K562 (cell line): ENCODE data around the gene SYT1. TPM values are rescaled to one million over a fixed set of nuclear protein-coding genes. Genes with fewer than 3 reads are reported as not detected.
A peak's percentile ranks its signal among the peaks of the same experiment; 100 is the strongest.

ENCODE experiments used
- ATAC-seq: fragments of 200-7000 bp; cut with Tn5 transposase; 3 replicates; pipeline ENCODE4 v1.9.1; 2020; ENCODE audit warnings: moderate library complexity
- BruUV-seq: library from RNA; stranded (reverse); fragments of 400-500 nt; replicated peaks from 2 replicates; lab custom pipeline; 2021; lab: Mats Ljungman, UMichigan
- CTCF ChIA-PET: fragments of 300-600 bp; formaldehyde crosslinking; extraction: SDS; loops from one replicate; lab custom pipeline; 2021; ENCODE audit warnings: low intra/inter-chr PET ratio; lab: Yijun Ruan, JAX
- POLR2A ChIA-PET: fragments of 300-600, 350-650 bp; sonication (Branson Sonifier 250); formaldehyde crosslinking; extraction: SDS; loops from one replicate; lab custom pipeline; 2021; ENCODE audit warnings: antibody characterized with exemption, inconsistent platforms; lab: Yijun Ruan, JAX
- DNase-seq, 4 experiments: peaks; one replicate each; pipeline versions ENCODE4 v3.0.0 to v3.0.0-alpha.2; 2011 to 2018; ENCODE audit warnings: low spot score in 3 of 4, mixed read lengths in 3 of 4; ENCODE audit errors: extremely low read depth in 1 of 4
- FAIRE-seq: peaks from 2 replicates; lab custom pipeline; 2011; peaks lifted over from hg19 to GRCh38; lab: Jason Lieb, UNC
- H2AFZ ChIP-seq: 2 replicates; pipeline ENCODE4 v1.6.0; 2011; ENCODE audit warnings: low read depth, low read length, control low read depth, inconsistent platforms
- H3K27ac ChIP-seq: fragments of 200-600 bp; 3 replicates; pipeline ENCODE4 v1.8.0; 2011; ENCODE audit warnings: low read depth, mild to moderate bottlenecking, control low read depth, inconsistent platforms, low read length, moderate library complexity, mixed read lengths; ENCODE audit errors: extremely low read depth
- H3K27me3 ChIP-seq, 2 experiments: fragments of 300-600 bp in 1 of 2; 2 replicates in 1 of 2; 3 replicates in 1 of 2; pipeline versions ENCODE4 v1.6.0 to v1.8.0; 2011; ENCODE audit warnings: inconsistent platforms in 2 of 2, low read length in 2 of 2, mild to moderate bottlenecking in 1 of 2, mixed read lengths in 1 of 2, moderate library complexity in 1 of 2; ENCODE audit not compliant: control insufficient read depth in 2 of 2, insufficient read depth in 2 of 2
- H3K36me3 ChIP-seq: fragments of 300-600 bp; 3 replicates; pipeline ENCODE4 v1.8.0; 2011; ENCODE audit warnings: mild to moderate bottlenecking, low read length, inconsistent platforms; ENCODE audit not compliant: control insufficient read depth, insufficient read depth
- H3K4me1 ChIP-seq, 2 experiments: fragments of 200-600 bp in 1 of 2; replicated peaks in 1 of 2; 2 replicates in 1 of 2; 3 replicates in 1 of 2; pipeline versions ENCODE4 v1.5.1 to v1.8.0; 2011; ENCODE audit warnings: inconsistent platforms in 2 of 2, low read length in 2 of 2, mild to moderate bottlenecking in 1 of 2, mixed read lengths in 1 of 2, moderate library complexity in 1 of 2; ENCODE audit not compliant: control insufficient read depth in 2 of 2, insufficient read depth in 2 of 2
- H3K4me2 ChIP-seq: 2 replicates; pipeline ENCODE4 v1.6.1; 2011; ENCODE audit warnings: low read length, control low read depth, inconsistent platforms, mixed read lengths; ENCODE audit not compliant: insufficient read depth
- H3K4me3 ChIP-seq: fragments of 200-600 bp; sonication (generic), shearing (Covaris generic); 2 replicates; pipeline ENCODE4 v1.5.1; 2016; ENCODE audit warnings: control low read depth, inconsistent platforms
- H3K79me2 ChIP-seq: fragments of 200-600 bp; 3 replicates; pipeline ENCODE4 v1.8.0; 2011; ENCODE audit warnings: low read length, inconsistent platforms; ENCODE audit not compliant: control insufficient read depth, insufficient read depth
- H3K9ac ChIP-seq, 2 experiments: 2 replicates each; pipeline versions ENCODE4 v1.6.0 to v1.6.1; 2011; ENCODE audit warnings: low read depth in 2 of 2, low read length in 2 of 2, control low read depth in 1 of 2, inconsistent platforms in 1 of 2, mild to moderate bottlenecking in 1 of 2, mixed read lengths in 1 of 2; ENCODE audit not compliant: insufficient read depth in 1 of 2
- H3K9me1 ChIP-seq: one replicate; pipeline ENCODE4 v1.6.0; 2011; ENCODE audit warnings: inconsistent platforms, mild to moderate bottlenecking, low read length, moderate library complexity; ENCODE audit not compliant: control insufficient read depth, insufficient read depth
- H3K9me3 ChIP-seq: replicated peaks from 2 replicates; pipeline ENCODE4 v1.5.1; 2011; ENCODE audit warnings: low read depth, low read length, inconsistent platforms; ENCODE audit not compliant: control insufficient read depth, insufficient read depth
- H4K20me1 ChIP-seq: replicated peaks from 2 replicates; pipeline ENCODE4 v1.6.1; 2011; ENCODE audit warnings: low read length, inconsistent platforms, mixed read lengths; ENCODE audit not compliant: control insufficient read depth, insufficient read depth
- ZNF212 ChIP-seq: fragments of 450-650 bp; formaldehyde crosslinking; IDR thresholded peaks from 2 replicates; pipeline ENCODE4 v1.4.0; 2020; ENCODE audit warnings: mild to moderate bottlenecking
- WGBS: fragments of 100-300 bp; shearing (Covaris generic); methylation state at CpG from one replicate; pipeline ENCODE4 v1.1.6; 2016; ENCODE audit warnings: low coverage, mixed read lengths; ENCODE audit not compliant: insufficient coverage; ENCODE audit errors: missing lambda C conversion rate; 5-methylcytosine and 5-hydroxymethylcytosine counted together
- in situ Hi-C: fragments of 300-500 bp; cut with MboI; formaldehyde crosslinking; loops from 4 replicates; pipeline ENCODE4 v1.15.0; 2018; ENCODE audit warnings: inconsistent platforms, mixed read lengths
- intact Hi-C: fragments of 100-400 bp; cut with micrococcal nuclease; formaldehyde crosslinking; loops from 2 replicates; pipeline ENCODE4 v1.14.2; 2022
- polyA plus RNA-seq, 8 experiments: library from polyadenylated mRNA; depleted of rRNA in 4 of 8; stranded (reverse) in 5 of 8; unstranded in 3 of 8; fragments of >200 nt; fragmentation: Nextera tagmentation in 2 of 8; fragmentation: Illumina TruSeq in 1 of 8; extraction: Ambion mirVana in 2 of 8; extraction: Trizol in 1 of 8; gene quantifications; 2 replicates each; pipeline versions ENCODE4 v1.2.1 to v1.2.3, GENCODE V29; 2011 to 2014; ENCODE audit warnings: inconsistent platforms in 1 of 8, missing spikeins in 1 of 8
- total RNA-seq, 7 experiments: library from RNA; depleted of rRNA in 6 of 7; stranded (reverse); fragments of >200 nt in 6 of 7; fragmentation: Illumina TruSeq in 2 of 7; extraction: Trizol in 2 of 7; gene quantifications; 2 replicates each; pipeline versions ENCODE4 v1.2.1 to v1.2.3, GENCODE V29; 2011 to 2021; ENCODE audit warnings: low replicate concordance in 1 of 7
- TF ChIP-seq, protein P1 (sequence below): fragments of 250-450 bp; sonication (Bioruptor Pico); IDR thresholded peaks from 2 replicates; pipeline ENCODE4 v1.8.0; 2022; ENCODE audit warnings: moderate library complexity, mild to moderate bottlenecking, inconsistent platforms
- TF ChIP-seq, protein P2 (sequence below): sonication (generic); formaldehyde crosslinking; IDR thresholded peaks from 2 replicates; pipeline ENCODE4 v1.8.1; 2023; ENCODE audit warnings: mild to moderate bottlenecking, missing genetic modification reagents
- TF ChIP-seq, protein P3 (sequence below): fragments of 250-450 bp; sonication (Bioruptor Pico); IDR thresholded peaks from 2 replicates; pipeline ENCODE4 v1.5.0; 2021

Gene SYT1
- total and polyA plus RNA-seq, 9 of the 15 experiments (the other 6 are each of a cell fraction or from before 2014, with no cell fraction given): 0.03 to 0.13 (median 0.07) TPM; not detected in 4

DNA sequence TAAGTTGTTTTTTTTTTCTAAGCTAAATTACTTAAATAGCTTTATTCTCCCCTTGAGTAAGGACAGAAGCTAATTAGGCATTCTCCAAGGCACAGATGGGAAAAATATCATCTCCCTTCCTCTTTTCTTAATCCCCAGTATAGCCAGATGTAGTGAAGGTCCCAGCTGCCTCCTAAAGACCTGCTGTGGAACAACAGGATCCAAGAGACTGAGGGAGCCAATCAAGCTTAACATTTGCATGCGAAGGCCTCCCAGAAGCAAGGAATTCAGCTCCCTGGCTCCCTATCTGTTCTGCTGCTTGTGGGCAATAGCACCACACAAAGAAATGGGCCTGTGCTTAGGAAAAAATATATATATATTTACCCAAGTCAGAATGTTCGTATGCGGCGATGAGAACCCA lies 255.2 kb downstream of the SYT1 start (continued):
- TF ChIP-seq, protein P1, sequence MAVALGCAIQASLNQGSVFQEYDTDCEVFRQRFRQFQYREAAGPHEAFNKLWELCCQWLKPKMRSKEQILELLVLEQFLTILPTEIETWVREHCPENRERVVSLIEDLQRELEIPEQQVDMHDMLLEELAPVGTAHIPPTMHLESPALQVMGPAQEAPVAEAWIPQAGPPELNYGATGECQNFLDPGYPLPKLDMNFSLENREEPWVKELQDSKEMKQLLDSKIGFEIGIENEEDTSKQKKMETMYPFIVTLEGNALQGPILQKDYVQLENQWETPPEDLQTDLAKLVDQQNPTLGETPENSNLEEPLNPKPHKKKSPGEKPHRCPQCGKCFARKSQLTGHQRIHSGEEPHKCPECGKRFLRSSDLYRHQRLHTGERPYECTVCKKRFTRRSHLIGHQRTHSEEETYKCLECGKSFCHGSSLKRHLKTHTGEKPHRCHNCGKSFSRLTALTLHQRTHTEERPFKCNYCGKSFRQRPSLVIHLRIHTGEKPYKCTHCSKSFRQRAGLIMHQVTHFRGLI (CRISPR knock-in tag): no peak

DNA sequence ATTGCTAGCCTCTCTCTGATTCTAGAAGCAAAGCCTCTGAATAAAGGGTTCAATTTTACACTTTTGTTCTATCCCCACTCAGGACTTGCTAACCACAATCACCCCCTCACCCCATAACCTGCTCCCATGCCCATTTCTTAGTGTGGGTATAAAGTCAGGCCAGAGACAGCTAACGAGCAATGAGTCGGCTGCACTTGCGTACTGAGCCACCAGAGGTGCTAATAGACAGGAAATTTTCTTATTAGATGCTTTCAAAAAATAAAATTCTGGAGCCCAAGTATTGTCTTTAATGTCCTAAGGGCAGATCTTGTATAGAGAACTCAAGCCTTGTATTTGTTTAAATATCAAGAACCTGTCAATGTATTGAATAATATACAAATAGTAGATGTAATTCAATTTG lies 256.9 kb downstream of the SYT1 start:
- ATAC-seq: no peak

More for the DNA sequence above, 256.9 kb downstream of the SYT1 start:
- H3K4me2 ChIP-seq: no peak overlapping the region
- no peaks in the 10 kb centered on the region for H3K9me1 ChIP-seq
- ChIA-PET POLR2A (no interaction called here), CTCF (no interaction called here)
- no peaks in the 10 kb centered on the region for H3K4me1 ChIP-seq
- DNase-seq: peak in 1 of 4 experiments; percentile 5
- no peaks in the 10 kb centered on the region for H3K79me2 ChIP-seq
- intact Hi-C loops: no loop called here
- FAIRE-seq: no peak
- no peaks in the 10 kb centered on the region for H4K20me1 ChIP-seq
- no peak overlapping the region for H2AFZ ChIP-seq
- H3K4me3 ChIP-seq: no peak overlapping the region
- no peaks in the 10 kb centered on the region for H3K27me3 ChIP-seq
- TF ChIP-seq, protein P2, sequence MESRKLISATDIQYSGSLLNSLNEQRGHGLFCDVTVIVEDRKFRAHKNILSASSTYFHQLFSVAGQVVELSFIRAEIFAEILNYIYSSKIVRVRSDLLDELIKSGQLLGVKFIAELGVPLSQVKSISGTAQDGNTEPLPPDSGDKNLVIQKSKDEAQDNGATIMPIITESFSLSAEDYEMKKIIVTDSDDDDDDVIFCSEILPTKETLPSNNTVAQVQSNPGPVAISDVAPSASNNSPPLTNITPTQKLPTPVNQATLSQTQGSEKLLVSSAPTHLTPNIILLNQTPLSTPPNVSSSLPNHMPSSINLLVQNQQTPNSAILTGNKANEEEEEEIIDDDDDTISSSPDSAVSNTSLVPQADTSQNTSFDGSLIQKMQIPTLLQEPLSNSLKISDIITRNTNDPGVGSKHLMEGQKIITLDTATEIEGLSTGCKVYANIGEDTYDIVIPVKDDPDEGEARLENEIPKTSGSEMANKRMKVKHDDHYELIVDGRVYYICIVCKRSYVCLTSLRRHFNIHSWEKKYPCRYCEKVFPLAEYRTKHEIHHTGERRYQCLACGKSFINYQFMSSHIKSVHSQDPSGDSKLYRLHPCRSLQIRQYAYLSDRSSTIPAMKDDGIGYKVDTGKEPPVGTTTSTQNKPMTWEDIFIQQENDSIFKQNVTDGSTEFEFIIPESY (CRISPR knock-in tag): no peak
- TF ChIP-seq, protein P3, sequence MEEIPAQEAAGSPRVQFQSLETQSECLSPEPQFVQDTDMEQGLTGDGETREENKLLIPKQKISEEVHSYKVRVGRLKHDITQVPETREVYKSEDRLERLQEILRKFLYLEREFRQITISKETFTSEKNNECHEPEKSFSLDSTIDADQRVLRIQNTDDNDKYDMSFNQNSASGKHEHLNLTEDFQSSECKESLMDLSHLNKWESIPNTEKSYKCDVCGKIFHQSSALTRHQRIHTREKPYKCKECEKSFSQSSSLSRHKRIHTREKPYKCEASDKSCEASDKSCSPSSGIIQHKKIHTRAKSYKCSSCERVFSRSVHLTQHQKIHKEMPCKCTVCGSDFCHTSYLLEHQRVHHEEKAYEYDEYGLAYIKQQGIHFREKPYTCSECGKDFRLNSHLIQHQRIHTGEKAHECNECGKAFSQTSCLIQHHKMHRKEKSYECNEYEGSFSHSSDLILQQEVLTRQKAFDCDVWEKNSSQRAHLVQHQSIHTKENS (CRISPR knock-in tag): no peak
- no peak for TF ChIP-seq ZNF212 (CRISPR knock-in tag)
- BruUV-seq: no TSS peak
- H3K9ac ChIP-seq: no peak overlapping the region
- no peaks in the 10 kb centered on the region for H3K36me3 ChIP-seq
- in situ Hi-C loops: no loop called here
- no peaks in the 10 kb centered on the region for H3K9me3 ChIP-seq
- 8% methylated on average over 3 of the region's 3 CpGs for WGBS
- H3K27ac ChIP-seq: no peak overlapping the region
